Measurements from ENCODE around the gene CEP57L1. TPM values are rescaled to one million over a fixed set of nuclear protein-coding genes. Genes with fewer than 3 reads are reported as not detected.

The CEP57L1 gene
- total RNA-seq, 1 donor from 2014 or later = 22.2 TPM

DNA sequence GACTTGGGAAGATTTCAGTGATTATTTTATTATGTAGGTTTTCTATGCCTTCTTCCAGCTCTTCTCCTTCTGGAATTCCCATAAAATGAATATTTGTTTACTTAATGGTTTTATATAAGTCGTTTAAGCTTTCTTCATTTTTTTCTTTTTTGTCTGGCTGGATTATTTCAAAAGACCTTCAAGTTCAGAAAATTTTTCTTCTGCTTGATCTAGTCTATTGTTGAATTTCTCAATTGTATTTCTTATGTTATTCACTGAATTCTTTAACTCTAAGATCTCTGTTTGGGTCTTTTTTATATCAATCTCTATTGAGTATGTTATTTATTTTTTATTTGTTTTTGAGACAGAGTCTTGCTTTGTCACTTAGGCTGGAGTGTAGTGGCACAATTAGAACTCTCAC lies 117.4 kb downstream of the CEP57L1 start:
- Mint-ChIP-seq H3K9me3 (peaks cover 41% of the 10 kb centered on the region), H3K4me1 (no peaks in the 10 kb centered on the region), H3K4me3 (no peak overlapping the region), H3K27ac (no peak overlapping the region), H3K36me3 (peaks cover 5% of the 10 kb centered on the region), H3K27me3 (ENCODE audit: low read depth) (peaks cover 12% of the 10 kb centered on the region)
- no peak for DNase-seq (ENCODE audit: low spot score in 2 of 2, unreplicated experiment in 2 of 2)
- TF ChIP-seq, protein P1, sequence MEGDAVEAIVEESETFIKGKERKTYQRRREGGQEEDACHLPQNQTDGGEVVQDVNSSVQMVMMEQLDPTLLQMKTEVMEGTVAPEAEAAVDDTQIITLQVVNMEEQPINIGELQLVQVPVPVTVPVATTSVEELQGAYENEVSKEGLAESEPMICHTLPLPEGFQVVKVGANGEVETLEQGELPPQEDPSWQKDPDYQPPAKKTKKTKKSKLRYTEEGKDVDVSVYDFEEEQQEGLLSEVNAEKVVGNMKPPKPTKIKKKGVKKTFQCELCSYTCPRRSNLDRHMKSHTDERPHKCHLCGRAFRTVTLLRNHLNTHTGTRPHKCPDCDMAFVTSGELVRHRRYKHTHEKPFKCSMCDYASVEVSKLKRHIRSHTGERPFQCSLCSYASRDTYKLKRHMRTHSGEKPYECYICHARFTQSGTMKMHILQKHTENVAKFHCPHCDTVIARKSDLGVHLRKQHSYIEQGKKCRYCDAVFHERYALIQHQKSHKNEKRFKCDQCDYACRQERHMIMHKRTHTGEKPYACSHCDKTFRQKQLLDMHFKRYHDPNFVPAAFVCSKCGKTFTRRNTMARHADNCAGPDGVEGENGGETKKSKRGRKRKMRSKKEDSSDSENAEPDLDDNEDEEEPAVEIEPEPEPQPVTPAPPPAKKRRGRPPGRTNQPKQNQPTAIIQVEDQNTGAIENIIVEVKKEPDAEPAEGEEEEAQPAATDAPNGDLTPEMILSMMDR (IDR thresholded peaks at IDR 0.05; ENCODE audit: unreplicated experiment) = no peak

Other genes with a start within 250 kb of the CEP57L1 start
- 11.3 to 16.5 TPM (median 16.2 TPM) in 3 replicates for gene ARMC2, start 247.1 kb upstream of the CEP57L1 start, total RNA-seq
- gene SESN1, start 661 bp upstream of the CEP57L1 start, total RNA-seq = 28.9 to 30.2 TPM (median 29.1 TPM) in 3 replicates